GM21447 (cell line): ENCODE results near the gene PANK4.

Source experiments
- ATAC-seq: cut with Tn5 transposase; IDR thresholded peaks from one replicate; pipeline ENCODE4 v1.9.1; 2021; ENCODE audit not compliant: unreplicated experiment

PANK4 gene

GRCh38 chr1:2480236-2480985 lies 46.0 kb downstream of the PANK4 start:
- no peak for ATAC-seq

DNA sequence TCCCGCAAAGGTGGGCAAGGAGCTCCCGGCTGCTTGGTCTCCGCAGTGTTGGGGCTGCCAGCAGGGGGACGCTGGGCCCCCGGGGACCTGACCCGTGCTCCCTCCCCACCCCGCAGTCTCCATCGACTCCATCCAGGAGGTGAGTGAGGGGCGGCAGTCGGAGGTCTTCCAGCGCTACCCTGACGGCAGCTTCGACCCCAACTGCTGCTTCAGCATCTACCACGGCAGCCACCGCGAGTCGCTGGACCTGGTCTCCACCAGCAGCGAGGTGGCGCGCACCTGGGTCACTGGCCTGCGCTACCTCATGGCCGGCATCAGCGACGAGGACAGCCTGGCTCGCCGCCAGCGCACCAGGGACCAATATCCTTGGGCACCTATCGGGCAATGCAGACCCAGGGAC lies 46.8 kb downstream of the PANK4 start:
- no peak for ATAC-seq

GRCh38 chr1:2479186-2479585 lies 47.2 kb downstream of the PANK4 start:
- ATAC-seq: no peak

DNA sequence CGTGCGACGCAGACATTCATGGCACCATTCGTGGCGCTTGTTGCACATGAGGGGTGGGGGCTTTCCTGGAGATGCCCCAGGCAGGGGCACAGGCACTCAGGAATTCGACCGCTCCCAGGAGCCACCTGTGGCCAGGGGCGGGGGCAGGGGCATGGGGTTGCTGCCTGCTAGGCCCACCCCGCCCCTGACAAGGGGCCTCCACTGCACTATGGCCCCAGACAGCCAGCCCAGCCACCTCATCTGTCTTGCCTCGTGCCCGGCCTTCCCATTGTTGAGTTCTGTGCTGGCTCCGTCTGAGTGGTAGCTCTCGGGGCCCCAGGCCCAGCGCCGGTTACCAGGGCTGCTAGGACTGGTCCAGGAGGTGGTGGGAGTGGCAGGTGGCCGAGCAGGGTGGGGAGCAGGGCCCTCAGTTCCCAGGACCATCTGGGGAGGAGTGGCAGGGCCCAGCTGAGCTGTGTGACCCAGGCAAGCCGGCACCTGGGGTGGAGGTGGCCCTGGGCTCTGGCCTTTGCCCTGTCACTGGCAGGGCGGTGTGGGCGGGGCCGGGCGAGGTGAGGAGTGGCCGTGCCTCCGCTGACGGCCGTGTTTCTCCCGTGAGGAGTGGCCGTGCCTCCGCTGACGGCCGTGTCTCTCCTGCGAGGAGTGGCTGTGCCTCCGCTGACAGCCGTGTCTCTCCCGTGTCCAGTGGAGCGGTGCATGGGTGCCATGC lies 48.5 kb downstream of the PANK4 start:
- ATAC-seq: no peak

DNA sequence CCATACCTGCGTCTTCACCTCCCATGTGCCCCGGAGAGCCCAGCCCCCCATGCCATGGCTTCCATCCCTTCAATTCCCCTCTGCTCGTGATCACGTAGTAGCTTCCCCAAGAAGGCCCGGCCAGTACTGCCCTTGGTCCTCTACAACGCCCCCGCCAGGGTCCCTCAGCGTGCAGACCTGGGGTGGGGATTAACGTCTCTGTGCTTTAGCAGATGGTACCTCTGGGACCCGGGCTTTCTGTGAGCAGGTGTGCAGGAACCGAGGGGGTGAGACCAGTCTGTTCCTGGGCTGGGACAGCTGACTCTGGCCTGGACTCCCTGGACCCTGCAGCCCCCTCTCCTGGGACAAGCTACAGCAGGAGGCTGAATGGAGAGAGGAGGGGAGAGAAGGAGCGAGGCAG lies 49.1 kb downstream of the PANK4 start:
- ATAC-seq: no peak

DNA sequence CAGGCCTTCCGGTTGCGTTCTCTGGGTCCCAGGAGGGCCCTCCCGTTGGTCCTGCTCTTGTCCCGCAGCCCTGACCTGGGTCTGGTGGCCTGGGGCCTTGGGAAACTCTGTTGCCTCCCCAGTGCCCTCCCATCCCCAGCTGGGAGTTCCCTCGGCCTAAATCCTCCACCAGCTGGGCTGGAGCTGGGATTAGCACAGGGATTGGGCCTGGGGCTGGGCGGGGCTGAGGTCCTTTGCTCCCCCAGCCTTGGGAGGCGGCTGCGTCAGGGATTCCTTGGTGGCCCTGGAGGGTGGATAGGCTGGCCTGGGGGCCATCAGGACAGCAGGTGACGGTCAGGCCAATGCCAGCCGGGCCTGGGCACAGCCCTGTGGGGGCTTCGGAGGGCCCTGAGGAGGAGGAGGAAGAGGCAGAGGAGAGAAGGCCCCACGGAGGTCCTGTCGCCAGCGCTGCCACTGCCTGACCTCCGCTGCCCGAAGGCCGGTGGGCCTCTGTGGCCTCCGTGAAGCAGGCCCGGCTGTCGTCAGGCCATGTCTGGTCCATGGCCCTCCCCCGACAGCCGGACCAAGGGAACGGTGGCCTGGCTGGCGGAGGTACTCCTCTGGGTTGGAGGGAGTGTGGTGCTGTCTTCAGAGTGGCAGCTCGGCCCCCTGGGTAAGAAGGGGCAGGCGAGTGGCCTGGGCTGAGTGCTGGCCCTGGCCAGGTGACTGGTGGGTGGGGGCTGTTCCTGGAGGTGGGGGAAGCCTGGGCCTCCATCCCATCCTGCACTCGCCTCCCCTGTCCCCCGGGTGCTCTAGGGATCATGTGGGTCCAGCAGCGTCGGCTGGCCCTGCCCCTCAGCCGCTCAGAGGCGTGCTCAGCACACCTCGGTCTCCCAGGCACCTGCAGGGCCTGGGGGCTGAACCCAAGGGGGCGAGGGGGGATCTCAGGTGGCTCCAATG lies 50.1 kb downstream of the PANK4 start, which contains the start of gene PLCH2:
Gene PLCH2 (plus strand): TSS at position 229 of the 939 bp plus-strand sequence. CDS start 300 bp downstream, at position 529.
- no peak for ATAC-seq

DNA sequence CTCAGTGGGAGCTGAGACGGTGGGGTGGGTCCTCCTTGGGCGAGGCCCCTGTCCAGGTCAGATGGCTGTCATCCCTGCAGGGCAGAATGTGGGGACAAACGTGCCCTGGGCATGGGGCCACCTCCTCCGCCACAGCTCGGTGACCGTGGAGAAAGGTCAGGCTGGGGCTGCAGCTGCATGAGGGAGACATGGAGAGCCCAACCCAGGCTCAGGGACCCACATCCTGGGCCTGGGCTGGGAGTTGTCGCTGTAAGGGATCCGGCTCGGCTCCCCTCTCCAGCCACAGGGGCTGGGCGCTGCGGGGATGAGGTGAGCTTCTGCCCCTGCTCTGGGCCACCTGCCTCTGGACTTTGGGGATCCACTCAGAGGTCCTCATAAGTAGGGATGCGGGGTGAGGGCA lies 50.8 kb downstream of the PANK4 start:
- no peak for ATAC-seq

- no peak for ATAC-seq
Observed at GRCh38 chr1:2474933-2475371, 51.4 kb downstream of the PANK4 start.

GRCh38 chr1:2474104-2474844 lies 52.1 kb downstream of the PANK4 start:
- no peak for ATAC-seq

- ATAC-seq: no peak
Observed at GRCh38 chr1:2473198-2473597, 53.2 kb downstream of the PANK4 start.

DNA sequence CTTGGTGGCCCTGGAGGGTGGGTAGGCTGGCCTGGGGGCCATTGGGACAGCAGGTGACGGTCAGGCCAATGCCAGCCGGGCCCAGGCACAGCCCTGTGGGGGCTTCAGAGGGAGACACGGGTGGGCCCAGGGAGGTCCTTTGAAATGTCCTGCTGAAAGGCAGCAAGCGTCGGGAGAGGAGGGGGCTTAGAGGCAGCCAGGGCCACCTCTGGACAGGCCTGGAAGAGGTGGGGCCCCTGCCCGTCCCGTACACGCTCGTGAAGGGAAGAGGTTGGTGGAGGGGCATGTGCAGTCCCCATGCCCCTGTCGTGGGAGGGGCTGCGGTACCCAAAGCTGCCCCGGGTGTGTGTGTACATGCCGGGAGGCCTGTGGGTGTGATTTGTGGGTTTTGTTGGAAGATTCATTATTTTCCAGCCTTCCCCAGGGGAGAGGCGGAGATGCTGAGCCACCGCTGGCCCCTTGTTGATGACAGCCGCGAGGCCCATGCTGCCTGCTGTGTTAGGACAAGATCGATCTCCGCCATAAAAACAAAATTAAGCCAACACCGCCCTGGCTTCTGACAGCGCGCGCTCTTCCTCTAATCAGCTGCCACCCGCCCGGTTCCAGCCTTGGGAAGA lies 53.7 kb downstream of the PANK4 start:
- no peak for ATAC-seq

DNA sequence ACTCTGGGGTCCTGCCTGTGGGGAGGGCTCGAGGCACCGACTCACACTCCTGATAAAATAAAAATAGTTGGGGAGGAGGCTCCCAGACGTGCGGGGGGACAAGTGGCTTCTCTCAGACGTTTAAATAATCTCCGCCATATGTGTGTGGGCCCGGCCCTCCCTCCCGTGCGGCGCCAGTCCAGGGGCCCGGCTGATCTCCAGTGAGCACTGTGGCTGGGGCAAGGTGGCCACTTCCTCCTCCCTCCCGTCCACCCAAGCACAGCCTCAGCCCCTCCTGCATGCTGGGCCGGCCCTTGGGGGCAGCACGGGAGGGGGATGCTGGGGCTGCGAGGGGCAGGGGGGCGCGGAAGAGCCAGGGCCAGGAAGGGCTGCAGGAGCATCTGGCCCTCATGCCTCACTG lies 54.3 kb downstream of the PANK4 start:
- no peak for ATAC-seq

DNA sequence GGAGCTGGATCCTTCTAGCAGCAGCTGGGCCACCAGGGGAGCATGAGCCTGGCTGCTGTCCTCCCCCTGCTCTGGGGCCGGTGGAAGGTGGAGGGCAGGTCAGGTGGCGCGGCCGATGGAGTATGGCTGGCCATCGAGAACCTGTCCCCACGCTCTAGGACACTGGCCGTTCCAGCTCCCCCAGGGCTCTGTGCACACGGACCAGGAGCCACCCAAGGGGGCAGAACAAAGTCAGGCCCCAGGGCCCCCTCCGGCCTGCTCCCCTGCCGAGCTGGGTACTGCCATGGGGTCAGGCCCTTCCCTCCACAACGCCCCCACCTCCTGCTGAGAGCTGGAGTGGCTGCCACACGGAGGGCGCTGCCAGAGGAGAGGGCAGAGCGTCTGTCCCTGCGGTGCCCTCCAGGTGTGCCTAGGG lies 54.8 kb downstream of the PANK4 start:
- no peak for ATAC-seq

- no peak for ATAC-seq
Observed at GRCh38 chr1:2471159-2471471, 55.3 kb downstream of the PANK4 start.

- no peak for ATAC-seq
Observed at GRCh38 chr1:2470290-2471158, 55.9 kb downstream of the PANK4 start.

DNA sequence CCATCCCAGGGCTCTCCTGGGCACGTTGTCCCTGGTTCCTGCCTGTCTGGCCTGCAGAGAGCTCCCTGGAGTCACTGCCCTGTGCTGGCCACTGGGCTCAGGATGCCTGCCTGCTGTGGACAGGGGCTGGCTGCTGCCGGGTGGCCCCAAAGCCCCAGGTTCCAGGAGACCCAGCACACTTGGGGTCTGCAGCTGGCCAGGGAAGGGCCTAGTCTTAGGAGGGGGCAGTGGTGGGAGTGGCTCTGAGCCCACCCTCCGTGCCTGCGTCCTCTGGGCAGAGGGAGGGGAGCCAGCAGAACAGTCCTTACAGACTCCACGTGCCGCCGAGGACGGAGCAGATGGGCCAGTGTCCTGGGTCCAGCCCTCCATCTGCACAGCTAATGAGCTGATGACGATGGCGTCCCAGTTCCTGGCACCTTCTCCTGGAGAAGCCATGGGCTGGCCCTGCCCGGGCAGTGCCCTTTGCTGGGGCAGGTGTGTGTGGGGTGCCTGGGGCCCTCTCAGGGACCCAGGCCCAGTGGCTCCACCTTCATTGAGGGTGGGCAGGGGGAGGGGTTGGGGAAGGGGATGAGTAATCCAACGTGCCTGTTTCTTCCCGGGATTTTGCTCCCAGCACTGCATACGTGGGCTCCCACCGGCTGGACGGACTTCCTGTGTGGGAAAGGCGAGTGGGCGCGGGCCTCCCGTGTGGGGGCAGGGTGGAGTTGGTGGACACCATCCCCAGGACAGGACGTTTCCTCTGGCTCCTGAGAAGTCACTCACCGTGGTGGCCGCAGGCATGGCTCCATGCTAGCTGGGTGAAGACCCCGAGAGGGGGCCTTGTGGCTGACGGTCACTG lies 57.1 kb downstream of the PANK4 start:
- ATAC-seq: no peak

DNA sequence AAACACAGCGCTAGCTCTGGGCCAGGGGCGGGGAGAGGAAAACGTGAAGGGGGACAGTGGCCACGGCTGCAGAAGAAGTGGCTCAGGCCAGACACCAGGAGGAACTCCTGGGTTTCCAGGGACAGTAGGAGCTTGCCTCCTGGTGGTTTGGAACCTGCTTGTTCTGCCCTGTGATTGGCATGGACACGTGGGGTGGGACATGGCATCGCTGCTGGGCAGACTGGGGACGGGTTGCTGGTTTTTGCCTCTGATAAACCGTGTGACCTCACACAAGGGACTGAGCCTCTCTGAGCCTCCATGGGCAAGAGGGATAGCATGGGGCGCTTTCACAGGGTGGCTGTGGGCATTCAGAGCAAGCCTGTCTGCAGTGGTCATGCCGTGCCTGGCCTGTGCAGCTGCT lies 57.9 kb downstream of the PANK4 start:
- no peak for ATAC-seq

GRCh38 chr1:2468041-2468472 lies 58.3 kb downstream of the PANK4 start:
- ATAC-seq: no peak
